ENCODE data around the gene RTKN.

Gene RTKN

DNA sequence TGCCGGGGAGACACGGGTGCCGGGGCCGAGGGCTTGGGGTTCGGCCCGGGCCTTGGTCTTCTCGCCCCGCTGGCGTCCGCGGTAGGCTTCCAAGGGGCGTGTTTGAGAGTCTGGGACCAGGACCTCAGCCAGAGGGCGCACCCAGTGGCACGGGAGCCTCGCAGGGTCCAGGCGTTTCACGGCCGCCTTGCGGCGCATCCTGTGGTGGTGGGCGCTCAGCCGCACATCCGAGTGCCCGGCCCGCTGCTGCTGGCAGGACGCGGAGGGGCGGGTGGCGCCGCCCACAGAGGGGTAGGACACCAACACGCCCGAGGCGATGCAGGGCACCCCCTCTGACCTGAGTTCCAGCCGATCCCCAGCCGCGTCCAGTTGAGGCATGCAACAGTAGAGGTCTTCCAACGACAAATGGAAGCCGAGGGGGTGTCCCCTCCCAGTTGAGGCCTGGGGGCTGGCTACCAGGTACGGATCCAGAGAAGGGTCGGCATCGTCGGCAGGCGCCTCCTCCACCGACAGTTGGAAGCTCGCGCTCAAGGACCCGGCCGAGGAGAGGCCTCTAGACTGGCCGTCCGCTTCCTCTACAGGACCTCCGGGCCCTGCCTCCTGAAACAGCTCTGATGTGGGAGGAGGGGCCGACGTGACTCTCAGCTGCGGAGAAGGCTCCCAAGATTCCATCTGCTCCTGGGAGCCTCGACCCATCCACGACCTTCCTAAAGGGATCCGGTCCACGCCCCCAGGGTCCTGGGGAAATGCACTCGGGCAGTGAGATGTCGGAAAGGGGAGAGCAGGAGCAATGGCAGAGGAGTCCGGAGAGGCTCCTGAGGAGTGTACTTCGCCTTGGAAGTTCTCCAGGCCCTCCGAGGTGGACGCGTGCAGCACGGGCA, 26.6 kb downstream of the RTKN start:
- no peaks in the 10 kb centered on the region for H3K79me1 ChIP-seq (ENCODE audit: low read depth, low read length)
- H4K8ac ChIP-seq (ENCODE audit: low read depth, low read length), result peak overlapping the region; percentile 54
- no peaks in the 10 kb centered on the region for H3K36me3 ChIP-seq (replicated peaks in 1 of 2; ENCODE audit: control insufficient read depth in 2 of 2, insufficient read depth in 2 of 2, low read length in 2 of 2)
- H2BK120ac ChIP-seq (ENCODE audit: low read depth, low read length), result peak overlapping the region; percentile 53
- no peaks in the 10 kb centered on the region for H3K27me3 ChIP-seq (ENCODE audit: control insufficient read depth in 3 of 3, insufficient read depth in 3 of 3, low read depth in 1 of 3, low read length in 3 of 3)
- H2BK15ac ChIP-seq (ENCODE audit: low read length), result peak overlapping the region; percentile 9
- H2BK5ac ChIP-seq (ENCODE audit: low read length), result no peak overlapping the region
- H3K14ac ChIP-seq (ENCODE audit: low read length), result no peak overlapping the region
- H3K9me3 ChIP-seq (replicated peaks in 1 of 2; ENCODE audit: control insufficient read depth in 2 of 2, insufficient read depth in 1 of 2, low read depth in 1 of 2, low read length in 2 of 2), result peaks cover 0 to 3% of the 10 kb centered on the region in 2 donors
- no peak overlapping the region for H3K27ac ChIP-seq (replicated peaks; ENCODE audit: low read length)
- no peak overlapping the region for H3K18ac ChIP-seq (ENCODE audit: low read length)
- no peak overlapping the region for H3K4ac ChIP-seq (ENCODE audit: low read length)
- no CpG with 5 or more reads among the region's 66 CpGs for WGBS, 2 donors (ENCODE audit: extremely low coverage in 2 of 2, insufficient read length in 2 of 2, insufficient replicate concordance in 1 of 2)
- H2AK5ac ChIP-seq (ENCODE audit: low read depth, low read length), result peak overlapping the region; percentile 60
- no peak for DNase-seq (ENCODE audit: low spot score)
- H2AFZ ChIP-seq (ENCODE audit: low read length), result no peak overlapping the region
- H3K9ac ChIP-seq (ENCODE audit: low read depth, low read length, poor library complexity), result peak overlapping the region; percentile 56
- H4K91ac ChIP-seq (ENCODE audit: low read depth, low read length, poor library complexity), result no peak overlapping the region
- H3K23ac ChIP-seq (ENCODE audit: low read depth, low read length, poor library complexity), result no peak overlapping the region
- no peak overlapping the region for H2BK12ac ChIP-seq (ENCODE audit: low read length)
- H3K4me1 ChIP-seq (ENCODE audit: control insufficient read depth in 2 of 2, insufficient read depth in 1 of 2, low read depth in 1 of 2, low read length in 2 of 2), result peaks cover 0 to 2% of the 10 kb centered on the region in 2 donors
- H3K4me2 ChIP-seq (ENCODE audit: insufficient read depth, low read length, poor library complexity, severe bottlenecking), result no peak overlapping the region
- H3K4me3 ChIP-seq (ENCODE audit: low read length in 2 of 2), result no peak overlapping the region

DNA sequence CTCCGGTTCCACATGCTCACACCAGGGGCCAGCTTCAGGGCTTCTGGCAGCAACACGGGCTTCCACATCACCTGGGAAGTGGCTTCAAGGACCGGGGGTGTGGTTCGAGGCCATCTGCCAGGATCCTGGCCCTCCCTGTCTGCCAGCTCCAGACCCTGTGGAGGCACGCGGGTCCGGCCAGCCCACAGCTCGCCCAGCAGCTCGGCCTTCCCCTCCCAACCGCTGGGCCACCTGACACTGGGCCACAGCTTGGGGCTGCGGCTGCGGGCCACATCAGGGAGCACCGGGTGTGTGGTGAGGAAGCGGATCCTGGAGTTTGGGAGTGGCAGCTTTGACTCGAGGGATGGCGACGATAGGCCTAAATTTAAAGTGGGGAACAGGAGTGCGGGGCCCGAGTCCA, 27.3 kb downstream of the RTKN start:
- no peak overlapping the region for H3K27ac ChIP-seq (replicated peaks; ENCODE audit: low read length)
- no peak overlapping the region for H3K4me3 ChIP-seq (ENCODE audit: low read length in 2 of 2)
- H2BK120ac ChIP-seq (ENCODE audit: low read depth, low read length), result no peak overlapping the region
- H3K36me3 ChIP-seq (replicated peaks in 1 of 2; ENCODE audit: control insufficient read depth in 2 of 2, insufficient read depth in 2 of 2, low read length in 2 of 2), result no peaks in the 10 kb centered on the region
- no peak overlapping the region for H3K9ac ChIP-seq (ENCODE audit: low read depth, low read length, poor library complexity)
- H2AFZ ChIP-seq (ENCODE audit: low read length), result no peak overlapping the region
- no peak overlapping the region for H3K4ac ChIP-seq (ENCODE audit: low read length)
- H3K4me2 ChIP-seq (ENCODE audit: insufficient read depth, low read length, poor library complexity, severe bottlenecking), result no peak overlapping the region
- H3K18ac ChIP-seq (ENCODE audit: low read length), result no peak overlapping the region
- WGBS, 2 donors (ENCODE audit: extremely low coverage in 2 of 2, insufficient read length in 2 of 2, insufficient replicate concordance in 1 of 2), result no CpG with 5 or more reads among the region's 19 CpGs
- H3K27me3 ChIP-seq (ENCODE audit: control insufficient read depth in 3 of 3, insufficient read depth in 3 of 3, low read depth in 1 of 3, low read length in 3 of 3), result no peaks in the 10 kb centered on the region
- H2BK12ac ChIP-seq (ENCODE audit: low read length), result no peak overlapping the region
- H4K91ac ChIP-seq (ENCODE audit: low read depth, low read length, poor library complexity), result no peak overlapping the region
- H4K8ac ChIP-seq (ENCODE audit: low read depth, low read length), result no peak overlapping the region
- H3K79me1 ChIP-seq (ENCODE audit: low read depth, low read length), result no peaks in the 10 kb centered on the region
- no peak overlapping the region for H3K14ac ChIP-seq (ENCODE audit: low read length)
- H2BK5ac ChIP-seq (ENCODE audit: low read length), result no peak overlapping the region
- H3K4me1 ChIP-seq (ENCODE audit: control insufficient read depth in 2 of 2, insufficient read depth in 1 of 2, low read depth in 1 of 2, low read length in 2 of 2), result peaks cover 0 to 2% of the 10 kb centered on the region in 2 donors
- H2BK15ac ChIP-seq (ENCODE audit: low read length), result no peak overlapping the region
- DNase-seq (ENCODE audit: low spot score), result no peak
- H3K9me3 ChIP-seq (replicated peaks in 1 of 2; ENCODE audit: control insufficient read depth in 2 of 2, insufficient read depth in 1 of 2, low read depth in 1 of 2, low read length in 2 of 2), result peaks cover 0 to 3% of the 10 kb centered on the region in 2 donors
- H2AK5ac ChIP-seq (ENCODE audit: low read depth, low read length), result no peak overlapping the region
- no peak overlapping the region for H3K23ac ChIP-seq (ENCODE audit: low read depth, low read length, poor library complexity)

DNA sequence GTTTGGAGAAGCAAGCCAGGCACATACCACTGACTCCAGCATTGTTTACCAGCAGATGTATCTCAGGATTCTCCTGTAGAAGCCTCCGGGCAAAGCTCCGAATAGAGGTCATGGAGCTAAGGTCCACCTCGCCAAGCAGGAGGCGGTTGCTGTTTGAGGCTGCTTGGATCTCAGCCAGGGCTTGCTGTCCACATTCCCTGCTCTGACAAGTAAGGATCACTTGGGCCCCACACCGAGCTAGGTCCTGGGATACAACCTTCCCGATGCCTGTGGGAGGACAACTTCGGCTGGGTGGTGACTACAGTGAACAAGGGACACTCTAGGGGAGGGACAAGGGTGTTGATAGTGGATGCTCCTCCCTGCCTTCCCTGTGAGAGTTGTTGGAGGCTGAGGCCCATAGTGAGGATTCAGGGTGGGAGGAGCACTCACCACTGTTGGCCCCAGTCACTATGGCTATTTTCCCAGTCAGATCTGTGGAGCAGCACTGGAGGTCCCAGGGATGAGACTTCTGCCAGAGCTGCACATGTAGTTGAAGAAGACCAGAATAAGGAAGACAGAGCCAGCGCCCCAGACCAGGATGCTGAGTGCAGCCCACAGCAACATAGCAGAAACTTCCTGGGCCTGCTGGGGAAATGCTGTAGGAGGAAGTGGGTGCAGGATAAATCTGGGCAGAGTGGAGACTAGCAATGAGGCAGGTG, 28.6 kb downstream of the RTKN start:
- no peak overlapping the region for H2AK5ac ChIP-seq (ENCODE audit: low read depth, low read length)
- H3K4me2 ChIP-seq (ENCODE audit: insufficient read depth, low read length, poor library complexity, severe bottlenecking), result no peak overlapping the region

DNA sequence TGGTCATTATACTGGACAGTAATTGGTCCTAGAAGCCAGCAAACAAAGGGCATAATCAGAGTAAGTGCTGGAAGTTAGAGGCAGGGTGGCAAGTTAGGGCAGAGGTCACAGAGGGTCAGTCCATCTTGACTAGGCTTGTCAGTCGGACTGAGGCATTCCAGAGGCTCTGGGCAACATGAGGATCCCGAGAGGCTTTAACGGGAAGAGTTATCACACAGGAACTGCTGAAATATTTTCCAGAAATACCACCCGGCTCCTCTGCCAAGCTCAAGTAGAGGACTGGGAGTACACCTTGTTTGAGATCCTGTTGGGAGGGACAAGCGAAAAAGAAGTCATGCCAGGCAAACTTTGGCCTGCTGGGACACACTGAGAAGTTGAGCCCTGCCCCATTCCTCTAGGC, 34.1 kb downstream of the RTKN start:
- Histone ChIP-seq H3K4me2 (ENCODE audit: insufficient read depth, low read length, poor library complexity, severe bottlenecking) (no peak overlapping the region), H4K8ac (ENCODE audit: low read depth, low read length) (no peak overlapping the region), H2BK15ac (ENCODE audit: low read length) (no peak overlapping the region), H2BK5ac (ENCODE audit: low read length) (no peak overlapping the region), H3K4ac (ENCODE audit: low read length) (no peak overlapping the region), H3K18ac (ENCODE audit: low read length) (no peak overlapping the region), H3K14ac (ENCODE audit: low read length) (no peak overlapping the region), H2BK12ac (ENCODE audit: low read length) (no peak overlapping the region), H3K4me1 (ENCODE audit: control insufficient read depth in 2 of 2, insufficient read depth in 1 of 2, low read depth in 1 of 2, low read length in 2 of 2) (peaks cover 3 to 7% of the 10 kb centered on the region in 2 donors), H3K79me1 (ENCODE audit: low read depth, low read length) (no peaks in the 10 kb centered on the region), H2AFZ (ENCODE audit: low read length) (no peak overlapping the region), H2BK120ac (ENCODE audit: low read depth, low read length) (no peak overlapping the region), H3K23ac (ENCODE audit: low read depth, low read length, poor library complexity) (no peak overlapping the region), H4K91ac (ENCODE audit: low read depth, low read length, poor library complexity) (no peak overlapping the region), H3K4me3 (ENCODE audit: low read length in 2 of 2) (no peak overlapping the region), H3K27ac (replicated peaks; ENCODE audit: low read length) (no peak overlapping the region), H3K27me3 (ENCODE audit: control insufficient read depth in 3 of 3, insufficient read depth in 3 of 3, low read depth in 1 of 3, low read length in 3 of 3) (no peaks in the 10 kb centered on the region), H2AK5ac (ENCODE audit: low read depth, low read length) (no peak overlapping the region), H3K9ac (ENCODE audit: low read depth, low read length, poor library complexity) (no peak overlapping the region), H3K36me3 (replicated peaks in 1 of 2; ENCODE audit: control insufficient read depth in 2 of 2, insufficient read depth in 2 of 2, low read length in 2 of 2) (no peaks in the 10 kb centered on the region), H3K9me3 (replicated peaks in 1 of 2; ENCODE audit: control insufficient read depth in 2 of 2, insufficient read depth in 1 of 2, low read depth in 1 of 2, low read length in 2 of 2) (no peaks in the 10 kb centered on the region)
- no CpG with 5 or more reads among the region's 5 CpGs for WGBS, 2 donors (ENCODE audit: extremely low coverage in 2 of 2, insufficient read length in 2 of 2, insufficient replicate concordance in 1 of 2)
- no peak for DNase-seq (ENCODE audit: low spot score)

More for the DNA sequence above, 28.6 kb downstream of the RTKN start:
- no peak overlapping the region for H3K18ac ChIP-seq (ENCODE audit: low read length)
- no peak overlapping the region for H2AFZ ChIP-seq (ENCODE audit: low read length)
- H2BK12ac ChIP-seq (ENCODE audit: low read length), result no peak overlapping the region
- no peak overlapping the region for H2BK120ac ChIP-seq (ENCODE audit: low read depth, low read length)
- H3K9me3 ChIP-seq (replicated peaks in 1 of 2; ENCODE audit: control insufficient read depth in 2 of 2, insufficient read depth in 1 of 2, low read depth in 1 of 2, low read length in 2 of 2), result peaks cover 0 to 3% of the 10 kb centered on the region in 2 donors
- H3K27me3 ChIP-seq (ENCODE audit: control insufficient read depth in 3 of 3, insufficient read depth in 3 of 3, low read depth in 1 of 3, low read length in 3 of 3), result no peaks in the 10 kb centered on the region
- no peaks in the 10 kb centered on the region for H3K79me1 ChIP-seq (ENCODE audit: low read depth, low read length)
- no peak overlapping the region for H3K27ac ChIP-seq (replicated peaks; ENCODE audit: low read length)
- no CpG with 5 or more reads among the region's 8 CpGs for WGBS, 2 donors (ENCODE audit: extremely low coverage in 2 of 2, insufficient read length in 2 of 2, insufficient replicate concordance in 1 of 2)
- no peak for DNase-seq (ENCODE audit: low spot score)
- H4K8ac ChIP-seq (ENCODE audit: low read depth, low read length), result no peak overlapping the region
- no peak overlapping the region for H2BK5ac ChIP-seq (ENCODE audit: low read length)
- peaks cover 0 to 2% of the 10 kb centered on the region in 2 donors for H3K4me1 ChIP-seq (ENCODE audit: control insufficient read depth in 2 of 2, insufficient read depth in 1 of 2, low read depth in 1 of 2, low read length in 2 of 2)
- H4K91ac ChIP-seq (ENCODE audit: low read depth, low read length, poor library complexity), result no peak overlapping the region
- H3K4ac ChIP-seq (ENCODE audit: low read length), result no peak overlapping the region
- no peak overlapping the region for H3K23ac ChIP-seq (ENCODE audit: low read depth, low read length, poor library complexity)
- H3K36me3 ChIP-seq (replicated peaks in 1 of 2; ENCODE audit: control insufficient read depth in 2 of 2, insufficient read depth in 2 of 2, low read length in 2 of 2), result no peaks in the 10 kb centered on the region
- H2BK15ac ChIP-seq (ENCODE audit: low read length), result no peak overlapping the region
- H3K4me3 ChIP-seq (ENCODE audit: low read length in 2 of 2), result peak overlapping the region in 1 of 2 donors; percentile 63
- H3K9ac ChIP-seq (ENCODE audit: low read depth, low read length, poor library complexity), result no peak overlapping the region
- no peak overlapping the region for H3K14ac ChIP-seq (ENCODE audit: low read length)

Data from neuronal stem cell (in vitro differentiated cells).